ENCODE measurements around the gene SYNPO2.

Gene SYNPO2

DNA sequence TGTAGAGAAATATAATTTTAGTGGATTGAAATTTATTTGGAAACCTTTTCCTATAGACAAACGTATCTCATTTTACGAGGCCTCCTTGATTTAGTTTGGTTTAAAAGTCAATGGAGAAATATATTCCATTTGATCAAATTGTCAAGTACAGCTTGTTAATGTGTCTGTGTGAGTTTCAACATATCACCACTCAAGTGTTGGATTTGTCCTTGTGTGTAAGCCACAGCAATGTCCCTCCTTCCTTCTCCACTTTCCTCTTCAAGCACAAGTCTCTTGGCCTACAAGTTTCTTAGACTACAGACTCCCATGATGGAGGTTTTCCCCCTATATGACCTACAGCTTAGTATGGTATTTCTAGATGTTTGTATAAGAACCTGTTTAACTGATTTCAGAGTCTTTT, 104.7 kb downstream of the SYNPO2 start:
- Histone ChIP-seq H3K79me2 (ENCODE audit: control insufficient read depth, insufficient read depth, low read length) (no peaks in the 10 kb centered on the region), H4K5ac (ENCODE audit: low read length) (no peak overlapping the region), H4K8ac (ENCODE audit: low read depth, low read length) (no peak overlapping the region), H2BK15ac (replicated peaks; ENCODE audit: low read depth) (no peak overlapping the region), H3K18ac (ENCODE audit: low read length) (no peak overlapping the region), H2AK5ac (ENCODE audit: low read length) (no peak overlapping the region), H3K4ac (ENCODE audit: low read depth, low read length) (no peak overlapping the region), H3K9ac (ENCODE audit: low read length) (no peak overlapping the region), H3K4me1 (ENCODE audit: control insufficient read depth, low read depth, low read length) (no peaks in the 10 kb centered on the region), H3K4me3 (ENCODE audit: low read length) (no peak overlapping the region), H3K36me3 (ENCODE audit: control insufficient read depth, insufficient read depth, low read length) (no peaks in the 10 kb centered on the region), H2BK120ac (ENCODE audit: low read depth, low read length) (no peak overlapping the region), H3K4me2 (ENCODE audit: low read length) (no peak overlapping the region), H3K27me3 (ENCODE audit: insufficient read depth, low read length, poor library complexity) (no peaks in the 10 kb centered on the region), H2BK5ac (ENCODE audit: low read length) (no peak overlapping the region), H3K27ac (ENCODE audit: low read depth, low read length) (no peak overlapping the region), H3K79me1 (ENCODE audit: low read length) (no peaks in the 10 kb centered on the region), H3K56ac (ENCODE audit: low read length) (no peak overlapping the region), H3K23ac (ENCODE audit: low read length) (no peak overlapping the region)
- DNase-seq = no peak
- WGBS (ENCODE audit: extremely low coverage, insufficient coverage, low lambda C conversion rate) = no CpG with 5 or more reads among the region's 2 CpGs

DNA sequence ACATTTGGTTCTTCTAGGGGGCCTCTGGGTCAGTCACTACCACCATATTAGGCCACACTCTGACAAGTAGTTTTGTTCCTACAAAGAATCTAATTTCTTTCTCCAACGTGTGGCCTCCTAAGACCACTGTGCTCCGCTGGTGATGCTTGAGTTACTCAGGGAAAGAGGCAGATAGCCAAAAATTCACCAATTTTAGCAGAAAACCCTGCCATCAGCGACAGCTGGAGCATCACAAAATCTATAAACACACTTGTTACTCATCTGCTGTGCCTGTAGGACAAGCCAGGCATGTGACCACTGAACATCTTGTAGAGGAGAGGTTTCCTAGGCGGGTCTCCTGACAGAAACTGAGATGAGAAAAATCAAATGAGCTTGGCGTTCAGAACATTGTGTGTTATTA, 105.4 kb downstream of the SYNPO2 start:
- H3K4me2 ChIP-seq (ENCODE audit: low read length) = no peak overlapping the region
- H3K23ac ChIP-seq (ENCODE audit: low read length) = no peak overlapping the region
- H3K56ac ChIP-seq (ENCODE audit: low read length) = no peak overlapping the region
- no peaks in the 10 kb centered on the region for H3K79me1 ChIP-seq (ENCODE audit: low read length)
- no peak overlapping the region for H2AK5ac ChIP-seq (ENCODE audit: low read length)
- H3K36me3 ChIP-seq (ENCODE audit: control insufficient read depth, insufficient read depth, low read length) = no peaks in the 10 kb centered on the region
- no peaks in the 10 kb centered on the region for H3K4me1 ChIP-seq (ENCODE audit: control insufficient read depth, low read depth, low read length)
- no CpG with 5 or more reads among the region's 5 CpGs for WGBS (ENCODE audit: extremely low coverage, insufficient coverage, low lambda C conversion rate)
- H3K79me2 ChIP-seq (ENCODE audit: control insufficient read depth, insufficient read depth, low read length) = no peaks in the 10 kb centered on the region
- H3K18ac ChIP-seq (ENCODE audit: low read length) = no peak overlapping the region
- no peak overlapping the region for H2BK5ac ChIP-seq (ENCODE audit: low read length)
- no peak overlapping the region for H4K5ac ChIP-seq (ENCODE audit: low read length)
- DNase-seq = no peak
- no peak overlapping the region for H3K4me3 ChIP-seq (ENCODE audit: low read length)
- no peak overlapping the region for H2BK15ac ChIP-seq (replicated peaks; ENCODE audit: low read depth)
- no peak overlapping the region for H3K9ac ChIP-seq (ENCODE audit: low read length)
- H3K27ac ChIP-seq (ENCODE audit: low read depth, low read length) = no peak overlapping the region
- H2BK120ac ChIP-seq (ENCODE audit: low read depth, low read length) = no peak overlapping the region
- no peak overlapping the region for H3K4ac ChIP-seq (ENCODE audit: low read depth, low read length)
- H3K27me3 ChIP-seq (ENCODE audit: insufficient read depth, low read length, poor library complexity) = no peaks in the 10 kb centered on the region
- no peak overlapping the region for H4K8ac ChIP-seq (ENCODE audit: low read depth, low read length)

DNA sequence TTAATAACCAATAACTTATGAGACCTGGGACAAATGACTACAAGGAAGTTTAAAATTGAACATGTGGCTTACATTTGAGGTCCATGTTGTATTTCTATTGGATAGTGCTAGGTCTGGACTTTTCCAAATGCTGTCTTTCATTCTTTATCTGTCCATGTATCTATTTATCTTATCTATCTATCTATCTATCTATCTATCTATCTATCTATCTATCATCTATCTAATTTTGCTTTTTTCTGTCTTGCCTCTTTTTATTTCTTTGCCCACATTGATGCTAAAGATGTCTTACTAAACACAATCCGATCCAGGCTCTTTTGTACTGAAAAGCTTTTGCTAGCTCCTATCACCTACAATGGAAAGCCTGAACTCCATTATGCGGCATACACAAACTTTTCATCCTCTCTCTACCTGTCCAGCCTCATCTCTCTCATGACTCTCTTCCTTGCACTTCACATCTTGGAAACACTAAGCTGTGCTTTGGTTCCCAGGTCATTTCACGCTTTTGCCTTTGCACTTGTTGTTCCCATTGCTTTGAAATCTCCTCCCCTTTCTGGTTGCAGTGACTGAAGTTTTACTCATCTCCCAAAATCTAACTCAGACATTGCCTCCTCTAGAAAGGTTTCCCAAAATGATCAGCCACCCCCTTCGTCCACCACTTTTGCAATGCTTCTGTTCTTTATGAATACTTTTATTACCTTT, 107.2 kb downstream of the SYNPO2 start:
- WGBS (ENCODE audit: extremely low coverage, insufficient coverage, low lambda C conversion rate) = no CpG with 5 or more reads among the region's 4 CpGs
- no peak overlapping the region for H3K4ac ChIP-seq (ENCODE audit: low read depth, low read length)
- H2BK5ac ChIP-seq (ENCODE audit: low read length) = no peak overlapping the region
- no peaks in the 10 kb centered on the region for H3K27me3 ChIP-seq (ENCODE audit: insufficient read depth, low read length, poor library complexity)
- H3K4me1 ChIP-seq (ENCODE audit: control insufficient read depth, low read depth, low read length) = no peaks in the 10 kb centered on the region
- no peak overlapping the region for H3K4me3 ChIP-seq (ENCODE audit: low read length)
- H3K36me3 ChIP-seq (ENCODE audit: control insufficient read depth, insufficient read depth, low read length) = no peaks in the 10 kb centered on the region
- no peak overlapping the region for H4K5ac ChIP-seq (ENCODE audit: low read length)
- no peak overlapping the region for H4K8ac ChIP-seq (ENCODE audit: low read depth, low read length)
- no peak overlapping the region for H3K18ac ChIP-seq (ENCODE audit: low read length)
- H2BK120ac ChIP-seq (ENCODE audit: low read depth, low read length) = no peak overlapping the region
- no peak overlapping the region for H3K23ac ChIP-seq (ENCODE audit: low read length)
- no peak overlapping the region for H3K27ac ChIP-seq (ENCODE audit: low read depth, low read length)
- H3K4me2 ChIP-seq (ENCODE audit: low read length) = no peak overlapping the region
- no peak overlapping the region for H3K9ac ChIP-seq (ENCODE audit: low read length)
- H3K79me2 ChIP-seq (ENCODE audit: control insufficient read depth, insufficient read depth, low read length) = no peaks in the 10 kb centered on the region
- H3K79me1 ChIP-seq (ENCODE audit: low read length) = no peaks in the 10 kb centered on the region
- no peak overlapping the region for H2AK5ac ChIP-seq (ENCODE audit: low read length)
- no peak overlapping the region for H2BK15ac ChIP-seq (replicated peaks; ENCODE audit: low read depth)
- DNase-seq = no peak
- H3K56ac ChIP-seq (ENCODE audit: low read length) = no peak overlapping the region

DNA sequence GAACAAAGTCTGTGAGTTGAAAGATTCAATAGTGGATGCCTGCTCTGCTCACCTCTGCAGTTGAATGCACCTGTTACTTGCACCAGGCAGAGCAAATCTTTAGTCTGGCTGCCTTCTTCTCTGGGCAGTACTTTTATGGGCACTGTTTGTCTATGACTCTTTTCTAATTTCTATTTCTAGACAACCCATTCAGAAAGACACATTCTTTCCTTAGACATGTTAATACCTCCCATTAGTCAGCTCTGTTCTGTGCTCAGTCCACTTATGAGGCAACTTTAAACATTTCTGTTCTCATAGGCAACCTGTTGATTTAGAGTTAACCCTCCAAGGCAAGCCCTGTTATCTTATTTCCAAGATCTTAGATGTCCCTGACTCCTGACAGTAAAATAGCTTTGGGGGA, 108.9 kb downstream of the SYNPO2 start:
- Histone ChIP-seq H3K36me3 (ENCODE audit: control insufficient read depth, insufficient read depth, low read length) (no peaks in the 10 kb centered on the region), H3K79me1 (ENCODE audit: low read length) (no peaks in the 10 kb centered on the region), H3K4me2 (ENCODE audit: low read length) (no peak overlapping the region), H4K5ac (ENCODE audit: low read length) (no peak overlapping the region), H2BK120ac (ENCODE audit: low read depth, low read length) (no peak overlapping the region), H3K4me1 (ENCODE audit: control insufficient read depth, low read depth, low read length) (no peaks in the 10 kb centered on the region), H3K9ac (ENCODE audit: low read length) (no peak overlapping the region), H3K79me2 (ENCODE audit: control insufficient read depth, insufficient read depth, low read length) (no peaks in the 10 kb centered on the region), H2AK5ac (ENCODE audit: low read length) (no peak overlapping the region), H3K4me3 (ENCODE audit: low read length) (no peak overlapping the region), H3K27me3 (ENCODE audit: insufficient read depth, low read length, poor library complexity) (no peaks in the 10 kb centered on the region), H3K27ac (ENCODE audit: low read depth, low read length) (no peak overlapping the region), H2BK5ac (ENCODE audit: low read length) (no peak overlapping the region), H3K4ac (ENCODE audit: low read depth, low read length) (no peak overlapping the region), H3K23ac (ENCODE audit: low read length) (no peak overlapping the region), H3K18ac (ENCODE audit: low read length) (no peak overlapping the region), H2BK15ac (replicated peaks; ENCODE audit: low read depth) (no peak overlapping the region), H3K56ac (ENCODE audit: low read length) (no peak overlapping the region), H4K8ac (ENCODE audit: low read depth, low read length) (no peak overlapping the region)
- no peak for DNase-seq

DNA sequence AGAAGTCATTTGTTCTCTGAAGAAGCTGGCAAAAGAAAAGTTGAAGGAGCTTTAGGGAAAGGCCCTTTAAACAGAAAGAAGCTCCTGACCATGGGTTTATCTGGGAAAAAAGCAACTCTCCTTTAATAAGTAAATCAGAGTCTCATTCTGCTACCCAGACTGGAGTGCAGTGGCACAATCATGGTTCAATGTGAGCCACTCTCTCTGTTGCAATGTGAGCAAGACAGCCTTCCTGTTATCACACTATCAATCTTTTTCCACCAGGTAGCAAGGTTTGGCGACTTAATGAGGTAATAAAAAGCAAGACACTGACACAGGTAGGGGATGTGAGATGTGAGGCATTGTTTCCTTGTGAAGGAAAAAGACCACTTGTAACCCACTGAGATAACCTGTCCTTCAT, 111.3 kb downstream of the SYNPO2 start:
- H3K56ac ChIP-seq (ENCODE audit: low read length) = no peak overlapping the region
- no peak overlapping the region for H4K8ac ChIP-seq (ENCODE audit: low read depth, low read length)
- H2BK120ac ChIP-seq (ENCODE audit: low read depth, low read length) = no peak overlapping the region
- no CpG with 5 or more reads among the region's 1 CpG for WGBS (ENCODE audit: extremely low coverage, insufficient coverage, low lambda C conversion rate)
- no peaks in the 10 kb centered on the region for H3K4me1 ChIP-seq (ENCODE audit: control insufficient read depth, low read depth, low read length)
- no peak for DNase-seq
- no peak overlapping the region for H3K18ac ChIP-seq (ENCODE audit: low read length)
- H3K4me3 ChIP-seq (ENCODE audit: low read length) = no peak overlapping the region
- H3K79me2 ChIP-seq (ENCODE audit: control insufficient read depth, insufficient read depth, low read length) = no peaks in the 10 kb centered on the region
- no peak overlapping the region for H3K27ac ChIP-seq (ENCODE audit: low read depth, low read length)
- no peak overlapping the region for H4K5ac ChIP-seq (ENCODE audit: low read length)
- H3K23ac ChIP-seq (ENCODE audit: low read length) = no peak overlapping the region
- H3K36me3 ChIP-seq (ENCODE audit: control insufficient read depth, insufficient read depth, low read length) = no peaks in the 10 kb centered on the region
- H3K79me1 ChIP-seq (ENCODE audit: low read length) = no peaks in the 10 kb centered on the region
- H2BK5ac ChIP-seq (ENCODE audit: low read length) = no peak overlapping the region
- no peak overlapping the region for H3K4ac ChIP-seq (ENCODE audit: low read depth, low read length)
- H3K4me2 ChIP-seq (ENCODE audit: low read length) = no peak overlapping the region
- H2BK15ac ChIP-seq (replicated peaks; ENCODE audit: low read depth) = no peak overlapping the region
- no peak overlapping the region for H3K9ac ChIP-seq (ENCODE audit: low read length)
- no peak overlapping the region for H2AK5ac ChIP-seq (ENCODE audit: low read length)
- H3K27me3 ChIP-seq (ENCODE audit: insufficient read depth, low read length, poor library complexity) = no peaks in the 10 kb centered on the region

DNA sequence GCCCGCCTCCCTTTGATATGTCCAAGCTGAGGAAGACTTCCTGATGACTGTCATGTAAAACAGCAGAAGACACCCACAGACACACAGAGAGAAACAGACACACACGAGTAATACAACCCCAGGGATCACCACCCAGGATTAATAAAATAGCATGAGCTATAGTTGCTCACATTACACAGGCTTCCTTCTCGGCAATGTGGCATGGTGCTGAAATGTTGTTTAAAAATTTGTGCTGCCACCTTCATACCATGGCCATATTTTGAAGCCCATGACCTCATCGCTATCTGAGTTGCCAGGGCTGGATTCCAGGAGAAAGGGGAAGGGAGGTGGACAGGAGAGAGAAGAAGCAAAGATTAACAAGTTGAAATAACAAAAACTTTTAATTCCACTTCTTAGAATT, 111.7 kb downstream of the SYNPO2 start:
- Histone ChIP-seq H3K56ac (ENCODE audit: low read length) (no peak overlapping the region), H2BK5ac (ENCODE audit: low read length) (no peak overlapping the region), H3K36me3 (ENCODE audit: control insufficient read depth, insufficient read depth, low read length) (no peaks in the 10 kb centered on the region), H3K79me1 (ENCODE audit: low read length) (no peaks in the 10 kb centered on the region), H2BK15ac (replicated peaks; ENCODE audit: low read depth) (no peak overlapping the region), H3K79me2 (ENCODE audit: control insufficient read depth, insufficient read depth, low read length) (no peaks in the 10 kb centered on the region), H4K8ac (ENCODE audit: low read depth, low read length) (no peak overlapping the region), H3K4me3 (ENCODE audit: low read length) (no peak overlapping the region), H3K9ac (ENCODE audit: low read length) (no peak overlapping the region), H3K23ac (ENCODE audit: low read length) (no peak overlapping the region), H4K5ac (ENCODE audit: low read length) (no peak overlapping the region), H3K27ac (ENCODE audit: low read depth, low read length) (no peak overlapping the region), H3K18ac (ENCODE audit: low read length) (no peak overlapping the region), H3K4me1 (ENCODE audit: control insufficient read depth, low read depth, low read length) (no peaks in the 10 kb centered on the region), H2BK120ac (ENCODE audit: low read depth, low read length) (no peak overlapping the region), H3K27me3 (ENCODE audit: insufficient read depth, low read length, poor library complexity) (no peaks in the 10 kb centered on the region), H3K4me2 (ENCODE audit: low read length) (no peak overlapping the region), H3K4ac (ENCODE audit: low read depth, low read length) (no peak overlapping the region), H2AK5ac (ENCODE audit: low read length) (no peak overlapping the region)
- DNase-seq = no peak
- WGBS (ENCODE audit: extremely low coverage, insufficient coverage, low lambda C conversion rate) = no CpG with 5 or more reads among the region's 4 CpGs
